NCI-H1092 (cell line): ENCODE measurements around the gene L3HYPDH.
"Not testable (repeated sequence)": the region's sequence is repeated elsewhere in the genome, so short reads cannot be mapped to it uniquely, and the experiment has no call there.

ENCODE experiments used
- DNase-seq: peaks from one replicate; lab custom pipeline; 2025; lab: John Stamatoyannopoulos, UW

Gene L3HYPDH

DNA sequence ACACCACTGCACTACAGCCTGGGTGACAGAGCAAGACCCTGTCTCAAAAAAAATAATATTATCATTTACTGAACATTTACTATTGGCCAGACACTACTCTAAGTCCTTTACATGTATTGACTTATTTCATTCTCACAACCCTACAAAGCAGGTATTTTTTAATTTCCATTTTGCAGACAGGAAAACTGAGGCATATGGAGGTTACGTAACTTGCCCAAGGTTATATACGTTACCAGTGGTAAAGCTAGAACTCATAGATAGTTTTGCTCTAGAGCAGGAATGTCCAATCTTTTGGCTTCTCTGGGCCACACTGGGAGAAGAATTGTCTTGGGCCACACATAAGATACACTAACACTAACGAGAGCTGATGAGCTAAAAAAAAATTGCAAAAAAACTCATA lies 5.7 kb downstream of the L3HYPDH start:
- DNase-seq: no peak

DNA sequence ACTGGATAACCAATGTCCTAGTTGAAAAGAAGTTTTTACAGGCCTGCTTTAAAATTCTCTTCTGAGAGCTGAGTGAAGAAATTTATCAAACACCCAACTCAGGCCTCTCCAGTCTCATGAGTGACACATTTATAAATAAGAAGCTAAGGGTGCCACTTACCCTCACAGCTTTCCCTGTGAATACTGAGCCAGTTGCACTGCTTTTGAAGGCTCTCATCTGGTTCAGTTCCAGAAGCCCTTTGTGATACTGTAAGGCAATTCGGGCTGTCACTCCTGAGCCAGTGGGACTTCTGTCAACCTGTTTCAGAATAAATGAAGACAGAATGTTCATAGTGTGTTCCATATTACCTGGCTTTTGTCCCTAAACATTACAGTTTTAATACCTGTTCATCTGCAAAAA lies 8.5 kb downstream of the L3HYPDH start:
- no peak for DNase-seq

DNA sequence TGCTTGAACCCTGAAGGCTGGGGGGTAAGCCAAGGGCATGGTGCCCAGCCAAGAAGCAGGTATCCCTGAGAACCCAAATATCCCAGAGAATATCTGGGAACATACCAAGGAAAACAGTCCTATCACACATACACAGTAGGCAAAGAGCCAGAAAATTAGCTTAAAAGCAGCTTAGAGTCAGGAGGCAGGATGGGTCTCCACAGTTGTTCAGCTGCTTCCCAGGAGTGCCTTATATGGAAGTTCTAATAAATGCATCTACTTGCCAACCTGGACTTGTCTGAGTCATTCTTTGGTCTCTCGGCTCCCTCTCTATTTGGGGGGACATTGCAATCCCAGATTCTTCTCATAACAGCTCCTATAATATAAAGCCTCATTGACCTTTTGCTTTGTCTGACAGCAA lies 10.0 kb downstream of the L3HYPDH start:
- no peak for DNase-seq

DNA sequence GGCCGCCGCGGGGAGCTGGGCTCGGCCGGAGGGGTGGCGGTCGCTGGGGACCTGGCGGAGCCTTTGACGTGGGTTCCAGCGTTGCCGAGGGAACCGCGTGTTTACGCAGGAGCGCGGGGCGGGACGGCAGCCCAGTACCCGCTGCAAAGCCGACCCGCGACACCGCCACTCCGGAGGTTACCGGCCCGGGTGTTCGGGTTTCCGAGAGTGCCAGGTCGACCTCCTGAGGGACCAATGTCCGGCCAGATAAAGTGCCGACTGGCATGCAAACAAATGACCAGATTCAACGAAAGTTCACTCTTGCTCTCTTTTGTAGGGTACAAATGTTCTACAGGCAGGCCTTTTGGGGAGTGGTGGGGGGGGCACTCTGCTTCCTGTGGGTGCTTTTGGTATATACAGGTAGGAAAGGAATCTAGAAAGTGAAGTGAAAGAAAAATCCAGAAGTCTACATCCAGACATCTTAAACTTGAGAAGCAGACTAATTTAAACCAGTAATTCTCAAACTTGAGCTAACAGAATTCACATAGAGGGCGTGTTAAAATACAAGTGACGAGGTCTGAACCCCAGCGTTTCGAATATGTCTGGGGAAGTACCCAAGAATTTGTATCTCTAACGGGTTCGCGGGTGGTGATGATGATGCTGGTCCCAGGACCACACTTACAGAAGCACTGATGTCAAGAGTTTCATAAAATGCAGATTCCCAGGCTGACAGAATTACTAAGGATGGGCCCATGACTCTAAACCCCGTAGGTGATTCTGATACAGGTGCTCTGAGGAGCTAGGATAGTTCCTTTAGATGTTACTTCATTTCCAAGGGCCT lies 18.7 kb downstream of the L3HYPDH start, which contains the start of gene GPR135:
Gene GPR135, minus strand, starts transcription at position 65 of the 820 bp plus-strand sequence. CDS start 154 bp downstream, outside the sequence.
- peak; percentile 45 for DNase-seq

DNA sequence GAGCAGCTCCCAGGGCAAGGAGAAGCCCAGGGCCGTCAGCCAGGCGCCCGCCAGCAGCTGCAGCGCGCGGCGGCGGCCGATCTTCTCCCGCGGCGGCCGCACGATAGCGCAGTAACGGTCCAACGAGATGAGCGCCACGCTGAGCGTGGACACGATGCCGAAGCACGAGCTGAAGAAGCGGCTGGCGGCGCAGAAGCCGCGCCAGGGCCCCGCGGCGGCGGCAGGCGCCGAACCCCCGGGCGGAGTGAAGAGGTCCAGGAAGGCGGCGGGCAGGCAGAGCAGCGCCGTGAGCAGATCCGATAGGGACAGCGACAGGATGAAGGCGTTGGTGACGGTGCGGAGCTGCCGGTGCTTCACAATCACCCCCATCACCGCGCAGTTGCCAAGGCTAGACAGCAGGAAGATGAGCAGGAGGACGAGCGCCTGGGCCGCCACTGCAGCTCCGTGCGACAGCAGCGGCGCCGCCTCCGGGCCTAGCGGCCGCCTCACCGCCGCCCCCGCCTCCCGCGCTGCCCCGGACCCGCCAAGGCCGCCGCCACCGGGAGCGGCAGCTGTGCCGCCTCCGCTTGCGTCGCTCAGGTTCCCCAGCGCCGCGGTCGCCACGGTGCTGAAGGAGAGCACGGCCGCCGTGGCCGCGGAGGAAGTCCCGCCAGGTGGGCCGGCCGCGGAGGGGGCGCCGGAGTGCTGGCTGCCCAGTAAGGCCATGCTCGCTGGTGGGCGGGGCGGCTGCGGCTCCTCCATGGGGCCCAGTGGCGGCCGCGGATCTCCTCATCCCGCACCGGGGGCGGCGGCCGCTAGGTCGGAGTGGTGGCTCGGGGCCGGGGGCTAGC lies 19.5 kb downstream of the L3HYPDH start:
- peak; percentile 62 for DNase-seq

DNA sequence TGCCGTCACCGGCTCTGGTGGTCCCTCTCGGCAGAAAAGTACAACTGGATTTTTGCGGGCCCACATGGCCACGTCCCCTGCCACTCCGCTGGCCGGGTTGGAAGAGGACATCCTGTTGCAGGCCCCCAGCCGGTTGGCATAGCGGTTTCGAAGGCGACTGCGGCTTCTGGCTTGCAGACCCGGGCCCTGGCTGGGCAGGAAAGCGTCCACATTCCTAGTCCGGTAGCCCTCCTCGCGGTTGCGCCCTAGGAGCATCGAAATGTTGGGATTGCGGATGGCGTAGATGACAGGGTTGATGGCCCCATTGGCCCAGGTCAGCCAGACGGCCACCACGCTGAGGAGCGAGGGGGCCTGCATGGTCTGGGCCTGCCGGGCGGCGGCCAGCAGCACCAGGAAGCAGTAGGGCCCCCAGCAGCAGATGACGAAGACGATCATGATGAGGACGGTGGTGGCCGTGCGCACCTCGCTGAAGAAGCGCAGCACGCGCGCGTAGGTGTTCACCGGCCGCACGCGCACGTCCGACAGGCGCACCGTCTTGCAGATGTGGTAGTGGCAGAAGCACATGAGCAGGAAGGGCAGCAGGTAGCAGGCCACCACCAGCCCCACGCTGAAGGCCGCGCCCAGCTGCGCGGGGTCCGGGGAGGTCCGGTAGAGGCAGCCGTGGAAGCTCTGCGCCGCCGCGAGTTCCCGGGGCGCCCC lies 20.3 kb downstream of the L3HYPDH start:
- no peak for DNase-seq

DNA sequence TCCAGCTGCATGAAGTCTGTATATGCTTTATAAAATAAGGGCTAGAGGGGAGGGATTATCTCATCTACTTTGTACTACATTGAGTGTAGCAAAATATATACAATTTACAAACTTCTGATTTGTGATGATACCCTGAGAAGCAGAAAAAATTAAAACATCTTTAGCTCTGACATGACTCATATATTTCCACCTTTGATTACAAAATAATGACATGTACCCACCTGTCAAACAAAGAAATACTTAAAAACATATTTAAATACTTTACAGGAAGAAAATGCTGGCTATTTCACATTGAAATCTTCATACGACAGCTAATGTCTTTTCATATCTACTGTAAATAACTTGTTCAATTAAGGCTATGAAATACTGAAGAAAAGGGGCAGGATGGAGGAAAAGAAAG lies 22.3 kb downstream of the L3HYPDH start:
- no peak for DNase-seq

DNA sequence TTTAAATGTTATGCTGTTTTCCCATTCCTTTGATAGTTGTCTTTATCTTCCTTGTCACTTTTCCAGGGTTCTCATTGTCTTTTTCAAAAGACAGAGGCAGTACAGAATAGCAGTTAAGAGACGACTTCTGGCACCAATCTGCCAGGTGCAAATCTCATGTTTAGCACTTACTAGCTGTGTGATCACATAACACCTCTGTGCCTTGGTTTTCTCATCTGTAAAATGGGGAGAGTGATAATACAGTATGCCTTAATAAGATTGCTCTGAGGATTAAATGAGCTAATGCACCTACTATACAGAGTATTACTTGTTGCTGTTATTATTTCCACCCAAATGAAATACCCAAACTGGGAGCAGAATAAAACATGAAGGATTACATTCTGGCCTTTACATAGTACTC lies 23.8 kb downstream of the L3HYPDH start:
- no peak for DNase-seq

DNA sequence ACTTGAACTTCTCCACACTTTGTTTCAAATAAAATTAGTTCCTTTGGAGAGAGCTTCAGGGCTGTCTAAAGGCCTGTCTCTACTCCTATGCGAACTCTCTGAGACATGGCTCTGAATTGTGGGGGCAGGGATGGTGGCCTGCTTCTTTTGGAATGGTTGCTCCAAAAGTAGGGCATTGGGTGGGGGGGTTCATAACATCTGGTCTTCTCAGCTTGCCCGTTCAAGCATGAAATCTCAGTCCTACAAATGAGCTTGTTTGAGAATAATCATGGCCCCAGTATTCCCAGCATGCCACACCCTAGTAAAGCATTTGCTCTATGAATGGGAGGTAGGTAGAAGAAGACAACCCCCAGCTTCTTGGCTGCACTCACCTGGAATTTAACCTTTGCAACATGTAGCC lies 25.7 kb downstream of the L3HYPDH start:
- DNase-seq: no peak

DNA sequence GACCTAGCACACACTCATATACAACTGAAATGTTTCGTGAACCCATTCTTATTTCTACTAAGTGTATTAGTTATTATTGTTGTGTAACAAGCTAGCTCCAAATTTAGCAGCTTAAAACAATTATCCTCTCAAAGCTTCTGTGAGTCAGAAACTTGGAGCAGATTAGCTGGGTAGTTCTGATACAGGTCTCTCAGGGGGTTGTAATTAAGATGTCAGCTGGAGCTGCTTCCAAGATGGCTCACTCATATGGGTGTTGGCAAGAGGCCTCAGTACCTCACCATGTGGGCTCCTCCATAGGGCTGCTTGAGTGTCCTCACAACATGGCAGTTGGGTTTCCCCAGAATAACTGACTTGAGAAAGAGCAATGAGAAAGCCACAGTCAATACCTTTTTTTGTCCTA lies 28.8 kb downstream of the L3HYPDH start:
- DNase-seq: no peak

DNA sequence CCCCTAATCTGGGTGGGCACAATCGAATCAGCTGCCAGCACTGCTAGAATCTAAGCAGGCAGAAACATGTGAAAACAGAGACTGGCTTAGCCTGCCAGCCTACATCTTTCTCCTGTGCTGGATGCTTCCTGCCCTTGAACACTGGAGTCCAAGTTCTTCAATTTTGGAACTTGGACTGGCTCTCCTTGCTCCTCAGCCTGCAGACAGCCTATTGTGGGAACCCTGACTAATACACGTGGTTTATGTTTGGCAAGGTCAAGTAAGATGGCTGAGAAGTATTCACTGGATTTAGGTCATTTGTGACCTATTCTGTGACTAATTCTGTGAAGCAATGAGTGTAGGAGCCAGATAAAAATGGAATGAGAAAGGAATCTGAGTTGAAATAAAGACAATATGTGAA lies 30.1 kb downstream of the L3HYPDH start:
- no peak for DNase-seq

DNA sequence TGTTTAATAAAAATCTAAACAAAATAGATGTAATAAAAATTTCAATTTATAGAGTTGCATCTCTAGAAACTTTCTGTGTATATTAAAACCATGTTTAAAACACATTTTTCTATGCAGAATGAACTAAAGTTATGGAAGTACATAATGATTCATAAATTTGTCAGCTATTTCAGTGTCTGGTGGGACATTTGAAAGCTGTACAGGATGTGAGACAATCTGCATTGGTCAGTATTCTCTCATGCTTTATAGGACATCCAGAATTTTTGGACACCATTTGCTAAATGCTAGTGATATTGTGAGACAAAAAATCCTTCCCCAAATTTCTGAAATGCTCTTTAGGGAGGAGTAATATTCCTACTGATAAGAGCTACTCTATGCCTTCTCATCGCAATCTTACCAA lies 32.4 kb downstream of the L3HYPDH start:
- DNase-seq: no peak

DNA sequence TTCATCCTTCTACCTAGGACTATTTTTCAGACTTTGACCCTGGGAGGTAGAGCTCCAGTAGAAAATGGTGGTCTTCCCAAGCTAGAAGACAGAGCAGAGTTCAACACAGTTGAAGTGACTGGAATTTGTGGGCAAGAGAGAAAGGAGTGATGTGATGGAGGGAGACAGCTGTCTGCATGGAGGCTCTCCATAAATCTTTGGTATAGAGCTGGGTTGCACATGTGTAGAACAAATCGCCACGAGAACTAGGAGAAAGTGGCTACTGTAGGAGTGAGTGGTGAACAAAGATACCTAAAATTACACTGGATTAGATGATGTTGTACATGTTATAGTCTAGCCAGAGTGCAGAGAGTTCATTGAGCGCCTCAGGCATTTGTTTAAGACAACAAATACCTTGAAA lies 33.5 kb downstream of the L3HYPDH start:
- no peak for DNase-seq

DNA sequence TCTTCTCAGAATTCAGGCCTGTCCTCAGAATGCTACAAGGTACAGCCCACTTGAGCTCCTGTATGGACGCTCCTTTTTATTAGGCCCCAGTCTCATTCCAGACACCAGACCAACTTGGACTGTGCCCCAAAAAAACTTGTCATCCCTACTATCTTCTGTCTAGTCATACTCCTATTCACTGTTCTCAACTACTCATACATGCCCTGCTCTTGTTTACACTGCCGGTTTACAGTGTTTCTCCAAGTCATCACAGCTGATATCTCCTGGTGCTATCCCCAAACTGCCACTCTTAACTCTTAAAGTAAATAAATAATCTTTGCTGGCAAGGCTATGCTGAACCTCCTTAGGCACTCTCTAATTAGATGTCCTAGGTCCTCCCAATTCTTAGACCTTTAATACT lies 35.5 kb downstream of the L3HYPDH start:
- not testable (repeated sequence) for DNase-seq

DNA sequence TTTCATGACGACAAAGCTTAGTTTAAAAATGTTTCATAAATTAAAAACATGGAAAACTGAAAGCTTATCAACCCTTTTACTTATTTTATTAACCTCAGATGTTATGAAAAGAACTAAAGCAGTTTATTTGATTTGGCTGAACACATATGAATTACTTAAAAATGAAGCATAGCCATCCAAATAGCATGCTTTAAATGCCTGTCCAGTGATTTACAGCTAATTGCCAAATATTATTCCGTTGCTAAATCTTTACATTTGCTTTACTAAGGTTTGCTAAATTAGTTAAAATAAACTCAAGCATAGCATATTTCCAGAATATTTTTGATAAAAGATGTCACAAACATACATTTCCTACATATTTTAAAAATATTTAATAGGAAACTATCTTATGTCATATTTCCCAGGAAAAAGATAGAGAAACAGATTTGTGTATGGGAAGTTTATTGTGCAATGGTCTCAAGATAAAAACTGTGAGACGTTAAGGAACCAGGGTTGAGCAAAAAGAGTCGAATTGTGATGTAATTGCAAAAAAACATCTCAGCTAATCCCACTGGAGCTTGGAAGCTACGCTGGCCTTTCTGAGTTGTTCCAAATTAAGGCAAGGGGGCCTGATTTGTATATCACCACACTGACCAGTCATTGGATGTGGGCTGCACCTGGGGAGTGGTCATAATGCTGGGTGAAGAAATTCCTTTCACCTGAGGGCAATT lies 44.8 kb downstream of the L3HYPDH start:
- DNase-seq: no peak

DNA sequence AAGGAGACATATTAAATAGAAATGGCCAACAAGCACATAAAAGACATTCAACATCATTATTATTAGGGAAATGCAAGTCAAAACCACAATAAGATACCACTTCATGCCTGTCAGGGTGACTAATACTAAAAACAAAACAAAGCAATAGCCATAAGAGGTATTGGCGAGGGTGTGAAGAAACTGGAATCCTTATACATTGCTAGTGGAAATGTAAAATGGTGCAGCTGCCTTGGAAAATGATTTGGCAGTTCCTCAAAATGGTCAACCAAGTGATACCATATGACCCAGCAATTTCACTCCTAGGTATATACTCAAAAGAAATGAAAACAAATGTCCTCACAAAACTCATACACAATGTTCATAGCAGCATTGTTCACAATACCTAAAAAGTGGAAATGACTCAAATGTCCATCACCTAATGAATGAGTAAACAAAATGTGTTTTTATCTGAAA lies 46.0 kb downstream of the L3HYPDH start:
- DNase-seq: no peak

DNA sequence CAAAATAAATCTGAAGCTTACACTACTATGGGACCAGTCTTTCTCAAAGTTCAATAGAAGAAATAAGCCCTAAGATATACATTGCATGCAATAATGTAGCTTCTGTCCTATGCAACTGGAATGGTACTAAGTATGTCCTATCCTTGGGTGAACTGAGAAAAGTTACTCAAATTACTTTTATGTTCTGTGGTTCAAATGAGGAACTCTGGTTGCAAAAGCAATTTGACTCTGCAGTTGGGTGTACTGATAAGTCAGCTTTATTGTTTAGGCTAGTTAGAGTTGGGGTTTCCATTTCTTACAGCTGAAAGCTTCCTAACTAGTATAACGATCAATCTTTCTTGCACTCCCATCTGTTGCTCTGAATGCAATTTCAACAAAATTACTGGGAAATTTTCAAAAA lies 48.2 kb downstream of the L3HYPDH start:
- DNase-seq: no peak

DNA sequence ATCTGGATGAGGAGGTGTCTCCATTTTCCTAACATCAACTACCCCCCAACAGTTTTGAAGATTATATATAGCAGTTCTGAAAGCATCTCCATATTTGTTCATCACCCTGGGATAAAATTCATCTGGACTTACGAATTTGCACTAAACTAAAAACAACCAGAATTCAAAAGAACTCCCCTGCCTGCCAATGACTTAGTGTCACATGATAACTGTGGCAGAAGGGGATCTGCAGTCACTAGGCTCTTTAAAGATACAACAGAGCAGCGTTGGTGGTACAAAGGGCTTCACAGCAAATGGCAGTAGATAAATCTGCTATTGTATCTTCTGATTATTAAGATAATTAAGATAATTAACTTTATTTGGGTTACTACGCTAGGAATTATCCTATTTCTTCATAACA lies 49.1 kb downstream of the L3HYPDH start:
- DNase-seq: no peak

DNA sequence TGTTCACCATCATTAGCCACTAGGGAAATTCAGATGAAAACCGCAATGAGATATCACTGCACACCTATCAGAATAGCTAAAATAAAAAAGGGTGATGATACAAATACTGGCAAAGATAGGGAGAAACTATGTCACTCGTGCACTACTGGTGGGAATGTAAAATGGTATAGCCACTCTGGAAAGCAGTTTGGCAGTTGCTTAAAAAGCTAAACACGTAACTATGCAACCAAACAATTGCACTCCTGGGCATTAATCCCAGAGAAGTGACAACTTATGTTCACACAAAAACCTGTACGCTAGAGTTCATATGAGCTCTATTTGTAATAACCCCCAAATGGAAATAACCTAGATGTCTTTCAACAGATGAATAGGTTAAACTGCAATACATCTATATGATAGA lies 54.4 kb downstream of the L3HYPDH start:
- DNase-seq: no peak

DNA sequence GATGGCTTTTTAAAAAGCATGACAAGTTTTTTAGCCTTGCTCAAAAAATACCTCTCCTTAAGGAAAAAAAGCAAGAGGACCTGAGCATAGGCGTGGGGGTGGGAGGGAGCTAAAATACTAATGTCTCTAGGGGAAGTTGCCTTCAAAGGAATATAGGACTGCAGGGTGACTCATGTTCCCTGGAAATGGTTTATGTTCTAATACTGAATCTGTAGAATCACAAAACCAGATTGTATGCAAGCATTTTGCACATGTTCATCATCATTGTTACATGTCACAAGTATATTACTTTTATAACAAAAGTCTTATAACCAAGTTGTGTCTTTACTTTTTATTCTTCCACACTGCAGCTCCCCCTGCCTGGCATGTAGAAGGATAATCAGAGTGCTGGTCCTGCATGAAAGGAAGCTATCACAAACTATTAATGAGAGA lies 55.6 kb downstream of the L3HYPDH start:
- no peak for DNase-seq

DNA sequence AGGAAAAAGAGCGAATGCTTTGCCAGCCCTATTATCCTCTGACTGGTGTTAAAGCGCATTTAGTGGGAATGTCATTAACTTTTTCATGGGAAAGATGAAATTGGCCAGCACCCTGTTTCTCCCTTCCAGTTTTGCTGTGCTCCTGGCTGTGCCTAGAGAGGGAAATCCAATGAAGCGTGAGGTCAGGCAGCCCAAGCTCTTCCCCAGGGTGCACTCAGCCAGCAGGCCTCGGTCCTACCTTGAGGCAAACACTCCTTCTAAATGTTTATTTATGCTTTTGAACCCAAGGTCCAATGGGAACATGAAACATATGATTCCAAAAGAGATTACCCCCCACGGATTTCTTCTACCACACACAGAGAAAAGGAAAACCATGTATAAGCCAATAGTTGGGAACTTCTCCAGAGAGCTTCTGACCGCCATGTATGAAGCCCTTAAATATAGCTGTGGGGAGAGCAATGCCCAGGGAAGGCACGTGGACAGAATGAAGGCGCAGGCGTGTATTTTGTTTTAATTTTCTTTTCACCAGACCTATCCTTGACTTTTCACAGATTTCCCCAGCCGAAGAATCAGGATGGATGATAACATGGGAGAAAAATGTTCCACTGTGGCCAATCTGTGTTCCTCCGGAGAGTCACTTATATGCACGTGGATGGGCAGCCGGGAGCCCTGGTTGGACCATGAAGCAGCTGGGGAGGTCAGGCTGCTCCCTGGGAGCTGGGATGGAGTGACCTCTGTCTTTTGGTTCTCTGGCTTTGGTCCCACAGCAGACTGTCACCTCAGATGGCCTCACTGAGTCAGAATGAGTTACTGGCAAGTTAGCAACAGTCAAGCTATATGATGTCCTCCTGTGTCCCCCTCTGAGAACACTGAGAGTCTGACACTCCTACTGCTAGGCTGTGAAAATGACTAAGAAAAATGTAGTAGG lies 56.3 kb downstream of the L3HYPDH start:
- no peak for DNase-seq
